Activated CD4-positive, alpha-beta T cell treated with anti-CD3 and anti-CD28 coated beads, Interleukin-2, amount 10 ng/mL, durations not matched to agents 7 days and 5 days (primary cell): ENCODE data around the gene SLC49A4. TPM values are rescaled to one million over a fixed set of nuclear protein-coding genes. Genes with fewer than 3 reads are reported as not detected.
A peak's percentile ranks its signal among the peaks of the same experiment; 100 is the strongest.

Experiments
- CTCF ChIA-PET: fragments of 350-600 bp; sonication (Branson Sonifier 250); formaldehyde crosslinking; loops from one replicate; lab custom pipeline; 2021; ENCODE audit warnings: antibody characterized with exemption; lab: Charles Lee
- POLR2A ChIA-PET: fragments of 350-600 bp; sonication (Branson Sonifier 250); formaldehyde crosslinking; loops from one replicate; lab custom pipeline; 2021; ENCODE audit warnings: antibody characterized with exemption; lab: Charles Lee
- DNase-seq: peaks from one replicate; pipeline ENCODE4 v3.0.0-alpha.2; 2020
- H3K27ac Mint-ChIP-seq: one replicate; pipeline ENCODE4 v1.8.0; 2021; ENCODE audit warnings: mild to moderate bottlenecking, moderate library complexity, mixed read lengths
- H3K27me3 Mint-ChIP-seq: one replicate; pipeline ENCODE4 v1.8.0; 2021; ENCODE audit warnings: mixed read lengths
- H3K36me3 Mint-ChIP-seq: one replicate; pipeline ENCODE4 v1.8.0; 2021; ENCODE audit warnings: low read depth, mixed read lengths
- H3K4me1 Mint-ChIP-seq: one replicate; pipeline ENCODE4 v1.8.0; 2021; ENCODE audit warnings: mixed read lengths
- H3K4me3 Mint-ChIP-seq: one replicate; pipeline ENCODE4 v1.8.0; 2021; ENCODE audit warnings: mild to moderate bottlenecking, moderate library complexity, mixed read lengths
- H3K9me3 Mint-ChIP-seq: one replicate; pipeline ENCODE4 v1.8.0; 2021; ENCODE audit warnings: mixed read lengths
- total RNA-seq, 2 experiments: library from RNA; stranded (reverse); gene quantifications; one replicate each; pipeline ENCODE4 v1.2.3, GENCODE V29; 2021

The SLC49A4 gene
- total RNA-seq, 2 experiments from 2014 or later, result 3.0 to 3.3 TPM

DNA sequence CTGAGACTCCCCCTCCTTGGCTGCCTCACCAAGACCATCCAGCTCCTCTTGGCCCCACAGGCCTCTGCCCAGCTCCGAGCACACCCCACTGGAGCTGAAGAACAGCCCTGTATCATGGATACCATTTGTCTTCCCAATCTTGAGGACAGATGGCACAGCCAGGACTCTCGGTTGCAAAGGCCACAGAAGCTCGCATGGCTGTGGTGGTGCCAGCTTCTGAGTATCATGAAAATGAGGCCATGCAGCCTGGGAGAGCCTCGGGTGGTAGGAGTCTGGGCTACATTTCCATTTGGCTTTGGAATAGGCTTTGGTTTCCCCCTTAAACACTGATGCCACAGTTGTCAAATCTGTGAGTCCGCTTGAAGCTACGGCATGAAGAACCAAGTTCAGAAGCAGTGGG, 126.1 kb downstream of the SLC49A4 start:
- Mint-ChIP-seq H3K9me3 (no peaks in the 10 kb centered on the region), H3K27me3 (peaks cover 38% of the 10 kb centered on the region), H3K4me3 (no peak overlapping the region), H3K27ac (no peak overlapping the region), H3K36me3 (no peaks in the 10 kb centered on the region), H3K4me1 (peaks cover 4% of the 10 kb centered on the region)
- no peak for DNase-seq
- POLR2A ChIA-PET, result no interaction called here
- CTCF ChIA-PET, result interaction anchor here (0.9 kb wide), 1 partner anchor 16 kb away, joined by 3 read pairs; no protein-coding TSS in a partner anchor

DNA sequence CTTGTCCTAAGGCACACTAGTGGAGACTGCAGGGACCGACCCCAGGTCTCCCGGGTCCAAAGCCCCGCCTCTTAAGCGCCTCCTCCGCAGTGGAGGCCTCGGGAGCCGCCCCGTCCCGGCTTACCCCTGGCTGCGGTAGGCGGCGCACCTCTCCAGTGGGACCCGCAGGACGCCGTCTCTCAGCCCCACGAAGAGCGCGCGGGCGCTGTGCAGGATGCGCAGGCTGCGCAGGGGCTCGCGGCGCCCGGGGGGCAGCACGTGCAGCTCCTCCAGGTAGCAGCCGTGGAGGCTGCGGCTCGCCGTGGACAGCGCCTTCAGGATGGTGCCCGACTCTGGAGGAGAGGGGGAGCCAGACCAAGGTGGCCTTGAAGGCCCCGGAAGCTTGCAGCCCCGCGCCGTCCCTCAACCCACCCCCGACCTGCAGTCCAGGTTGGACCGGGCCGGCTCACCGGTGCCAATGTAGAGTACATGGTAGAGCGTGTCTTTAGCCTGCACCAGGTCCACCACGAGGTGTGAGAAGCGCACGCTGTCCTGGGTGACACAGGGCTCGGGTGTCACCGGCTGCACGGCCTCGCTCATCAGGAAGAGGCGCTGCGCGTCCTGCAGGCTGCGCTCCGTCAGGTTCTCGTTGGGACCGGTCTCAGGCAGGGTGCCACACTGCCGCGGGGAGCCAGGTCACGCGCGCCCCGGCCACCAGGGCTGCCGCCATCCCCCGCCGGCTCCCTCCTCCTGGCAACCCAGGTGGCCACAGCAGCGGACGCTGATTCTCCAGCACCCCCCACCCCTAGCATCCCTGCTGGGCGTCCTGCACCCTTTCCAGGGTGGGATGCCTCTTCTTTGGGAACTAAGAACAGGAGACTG, 127.2 kb downstream of the SLC49A4 start:
- ChIA-PET CTCF (interaction anchor here (0.6 to 1.4 kb wide), 2 partner anchors 13 to 21 kb away, joined by 3 to 5 read pairs; no protein-coding TSS in a partner anchor), POLR2A (no interaction called here)
- H3K4me3 Mint-ChIP-seq, result no peak overlapping the region
- H3K9me3 Mint-ChIP-seq, result no peaks in the 10 kb centered on the region
- H3K27ac Mint-ChIP-seq, result no peak overlapping the region
- H3K36me3 Mint-ChIP-seq, result no peaks in the 10 kb centered on the region
- H3K27me3 Mint-ChIP-seq, result peaks cover 32% of the 10 kb centered on the region
- DNase-seq, result peak; percentile 32
- H3K4me1 Mint-ChIP-seq, result no peaks in the 10 kb centered on the region

DNA sequence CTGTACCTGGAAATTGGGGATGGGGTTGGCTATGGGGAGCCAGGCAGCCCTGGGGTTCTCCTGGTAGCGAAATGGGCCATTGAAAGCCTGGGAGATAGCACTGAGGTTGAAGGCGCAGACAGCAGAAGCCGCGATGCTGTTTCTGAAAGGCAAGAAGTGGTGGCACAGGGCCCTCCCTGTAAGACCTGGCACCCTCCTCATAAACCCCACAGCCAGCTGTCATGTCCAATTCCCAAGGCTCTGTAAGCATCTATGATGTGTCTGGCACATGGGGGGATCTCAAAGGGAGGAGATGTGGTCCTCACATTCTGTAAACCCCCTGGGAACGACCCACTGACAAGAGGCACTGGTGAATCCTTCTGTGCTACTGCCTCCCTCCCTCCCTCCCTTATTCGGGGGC, 128.7 kb downstream of the SLC49A4 start:
- CTCF ChIA-PET, result interaction anchor here (1.0 to 1.4 kb wide), 3 partner anchors 11 to 19 kb away, joined by 3 to 5 read pairs (median 3); no protein-coding TSS in a partner anchor
- peaks cover 28% of the 10 kb centered on the region for H3K27me3 Mint-ChIP-seq
- no peak for DNase-seq
- H3K27ac Mint-ChIP-seq, result no peak overlapping the region
- POLR2A ChIA-PET, result no interaction called here
- no peak overlapping the region for H3K4me3 Mint-ChIP-seq
- no peaks in the 10 kb centered on the region for H3K36me3 Mint-ChIP-seq
- no peaks in the 10 kb centered on the region for H3K4me1 Mint-ChIP-seq
- H3K9me3 Mint-ChIP-seq, result no peaks in the 10 kb centered on the region

DNA sequence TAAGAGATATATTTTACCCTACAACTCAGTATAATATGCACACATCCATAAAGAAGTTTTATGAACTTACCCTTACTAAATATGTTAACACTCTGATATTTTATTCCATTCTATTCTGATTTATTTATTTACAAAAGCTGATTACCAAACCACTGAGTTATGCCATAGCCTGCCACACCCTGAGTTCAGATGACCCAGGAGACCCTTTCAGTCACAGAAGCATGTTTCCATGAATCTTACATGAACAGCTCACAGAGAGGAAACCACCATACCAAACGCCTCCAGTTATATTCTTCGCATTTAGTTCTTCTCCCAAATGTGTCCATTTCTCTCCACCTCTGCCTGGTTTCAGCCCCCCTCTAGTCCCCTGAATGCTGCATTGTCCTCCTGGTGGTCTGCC, 129.2 kb downstream of the SLC49A4 start:
- H3K27me3 Mint-ChIP-seq, result peaks cover 28% of the 10 kb centered on the region
- no peak overlapping the region for H3K4me3 Mint-ChIP-seq
- H3K36me3 Mint-ChIP-seq, result no peaks in the 10 kb centered on the region
- H3K4me1 Mint-ChIP-seq, result no peaks in the 10 kb centered on the region
- ChIA-PET POLR2A (no interaction called here), CTCF (interaction anchor here (1.3 kb wide), 1 partner anchor 18 kb away, joined by 3 read pairs; no protein-coding TSS in a partner anchor)
- no peaks in the 10 kb centered on the region for H3K9me3 Mint-ChIP-seq
- no peak overlapping the region for H3K27ac Mint-ChIP-seq
- no peak for DNase-seq

DNA sequence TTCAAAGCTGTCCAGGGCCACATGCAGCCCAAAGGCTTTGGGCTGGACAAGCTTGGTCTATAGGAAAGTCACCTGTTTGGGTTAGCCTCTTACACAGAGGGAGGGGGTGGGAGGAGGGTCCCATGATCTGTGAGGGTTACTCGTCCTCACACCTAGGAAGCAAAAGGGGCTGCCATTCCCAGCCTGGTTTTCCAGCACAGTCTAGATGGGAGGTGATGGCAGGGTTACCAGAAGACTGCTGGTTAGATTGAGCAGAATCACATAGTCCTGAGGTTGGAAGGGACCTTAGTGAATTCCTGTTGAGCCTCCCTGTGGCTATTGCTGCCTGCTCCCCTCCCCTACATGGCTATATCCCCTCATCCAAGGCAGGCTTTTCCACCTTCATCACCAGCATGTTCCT, 130.9 kb downstream of the SLC49A4 start:
- ChIA-PET POLR2A (no interaction called here), CTCF (interaction anchor here (0.6 kb wide), 1 partner anchor 1094 kb away, joined by 6 read pairs; no protein-coding TSS in a partner anchor)
- DNase-seq, result no peak
- H3K36me3 Mint-ChIP-seq, result no peaks in the 10 kb centered on the region
- no peaks in the 10 kb centered on the region for H3K9me3 Mint-ChIP-seq
- no peaks in the 10 kb centered on the region for H3K4me1 Mint-ChIP-seq
- H3K27ac Mint-ChIP-seq, result no peak overlapping the region
- H3K4me3 Mint-ChIP-seq, result no peak overlapping the region
- peaks cover 18% of the 10 kb centered on the region for H3K27me3 Mint-ChIP-seq

DNA sequence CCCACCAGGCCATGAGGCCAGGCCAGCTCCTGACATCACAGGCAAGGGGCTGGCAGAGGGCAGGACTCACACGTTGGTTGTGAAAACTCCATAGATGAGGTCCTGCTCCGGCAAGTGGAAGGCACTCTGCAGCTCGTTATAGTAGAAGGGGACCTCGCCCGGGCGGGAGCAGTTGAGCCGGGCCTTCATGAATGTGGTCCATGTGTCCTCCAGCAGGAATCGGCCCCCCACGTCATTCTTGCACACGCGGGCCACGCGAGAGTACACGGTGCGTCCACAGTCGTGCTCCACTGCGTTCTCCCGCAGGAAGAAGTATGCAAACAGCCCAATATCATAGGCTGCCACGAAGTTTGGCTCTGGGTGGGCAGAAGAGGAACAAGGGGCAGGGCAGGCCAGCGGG, 131.5 kb downstream of the SLC49A4 start:
- no peaks in the 10 kb centered on the region for H3K9me3 Mint-ChIP-seq
- CTCF ChIA-PET, result interaction anchor here (0.6 kb wide), 1 partner anchor 1094 kb away, joined by 6 read pairs; no protein-coding TSS in a partner anchor
- POLR2A ChIA-PET, result no interaction called here
- H3K27me3 Mint-ChIP-seq, result peaks cover 14% of the 10 kb centered on the region
- no peaks in the 10 kb centered on the region for H3K36me3 Mint-ChIP-seq
- H3K4me3 Mint-ChIP-seq, result no peak overlapping the region
- H3K4me1 Mint-ChIP-seq, result no peaks in the 10 kb centered on the region
- no peak overlapping the region for H3K27ac Mint-ChIP-seq
- DNase-seq, result no peak

DNA sequence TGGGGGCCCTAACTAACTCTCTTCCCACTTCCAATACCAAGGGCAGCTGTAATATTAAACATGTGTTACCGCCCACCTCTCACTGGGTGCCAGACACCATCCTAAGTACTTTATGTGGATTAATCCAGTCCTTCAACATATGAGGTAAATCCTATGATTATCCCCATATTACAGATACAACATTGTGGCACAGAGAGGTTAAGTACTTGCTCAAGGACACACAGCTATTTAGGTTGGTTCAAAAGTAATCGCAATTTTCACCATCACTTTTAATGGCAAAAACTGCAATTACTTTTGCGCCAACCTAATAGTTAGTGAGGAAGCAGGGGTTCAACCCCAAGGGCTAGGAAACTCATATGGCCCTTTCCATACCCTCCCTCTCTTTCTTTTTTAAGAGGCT, 131.9 kb downstream of the SLC49A4 start:
- Mint-ChIP-seq H3K4me1 (no peaks in the 10 kb centered on the region), H3K27ac (no peak overlapping the region), H3K9me3 (no peaks in the 10 kb centered on the region), H3K36me3 (no peaks in the 10 kb centered on the region), H3K4me3 (no peak overlapping the region), H3K27me3 (peaks cover 11% of the 10 kb centered on the region)
- ChIA-PET CTCF (no interaction called here), POLR2A (no interaction called here)
- no peak for DNase-seq

DNA sequence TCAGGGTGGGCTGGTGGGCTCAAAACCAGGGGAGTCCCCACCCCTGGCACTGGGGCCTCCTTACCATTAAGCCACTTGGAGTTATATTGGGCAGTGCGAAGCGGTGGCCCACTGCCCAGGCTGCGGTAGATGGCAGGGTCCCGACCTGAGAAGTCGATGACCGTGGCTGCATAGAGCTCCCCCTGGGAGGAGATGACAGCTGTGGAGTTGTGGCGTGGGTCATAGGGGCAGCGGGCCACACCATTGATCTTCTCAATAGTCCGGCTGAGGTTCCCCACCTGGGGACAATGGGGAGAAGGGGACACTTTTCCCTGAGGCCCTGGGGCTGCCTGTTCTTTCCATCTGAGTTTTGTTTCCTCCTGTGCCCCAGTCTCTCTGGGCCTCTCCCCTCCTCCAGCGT, 132.9 kb downstream of the SLC49A4 start:
- ChIA-PET CTCF (no interaction called here), POLR2A (no interaction called here)
- H3K9me3 Mint-ChIP-seq, result no peaks in the 10 kb centered on the region
- H3K4me3 Mint-ChIP-seq, result no peak overlapping the region
- DNase-seq, result no peak
- no peaks in the 10 kb centered on the region for H3K36me3 Mint-ChIP-seq
- H3K27ac Mint-ChIP-seq, result no peak overlapping the region
- H3K27me3 Mint-ChIP-seq, result peaks cover 7% of the 10 kb centered on the region
- no peaks in the 10 kb centered on the region for H3K4me1 Mint-ChIP-seq

DNA sequence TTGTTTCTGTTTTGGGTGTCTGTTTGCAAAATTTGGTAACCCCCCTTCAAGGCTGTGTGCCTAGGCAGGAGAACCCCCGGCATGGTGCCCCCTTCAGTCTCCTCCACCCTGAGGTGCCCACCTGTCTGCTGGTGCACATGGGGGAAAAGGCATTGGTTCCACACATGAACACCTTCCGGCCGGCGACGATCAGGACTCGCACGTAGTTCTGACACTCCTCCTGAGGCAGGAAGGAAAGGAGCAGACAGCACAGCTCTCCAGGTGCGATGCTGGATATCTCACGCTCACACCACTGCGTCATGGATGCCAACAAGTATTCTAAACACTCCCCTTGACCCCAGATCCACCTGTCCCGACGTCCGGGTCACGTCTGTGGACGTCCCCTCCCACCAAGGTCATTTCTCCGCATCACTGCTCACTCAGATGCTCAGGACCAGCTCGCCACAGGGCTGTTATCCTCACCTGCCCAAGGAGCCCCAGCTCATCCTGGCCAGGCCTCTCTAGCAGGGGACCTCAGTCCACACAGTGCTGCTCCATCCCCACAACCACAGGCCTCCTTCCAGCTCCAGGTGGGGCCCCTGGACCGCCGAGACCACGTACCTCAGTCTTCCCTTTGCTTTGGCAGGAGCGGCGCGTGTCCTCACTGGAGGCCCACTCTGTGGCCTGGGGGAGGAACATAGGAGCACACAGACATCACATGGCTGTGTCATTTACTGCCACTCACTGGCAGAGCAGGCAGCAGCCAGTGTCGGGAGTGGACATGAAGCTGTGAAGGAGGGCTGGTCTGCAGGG, 133.7 kb downstream of the SLC49A4 start:
- Mint-ChIP-seq H3K36me3 (no peaks in the 10 kb centered on the region), H3K27ac (no peak overlapping the region), H3K27me3 (peaks cover 13% of the 10 kb centered on the region), H3K9me3 (no peaks in the 10 kb centered on the region), H3K4me3 (no peak overlapping the region), H3K4me1 (no peaks in the 10 kb centered on the region)
- ChIA-PET POLR2A (interaction anchor here (0.6 kb wide), 1 partner anchor 12 kb away, joined by 4 read pairs; no protein-coding TSS in a partner anchor), CTCF (interaction anchor here (0.9 to 1.5 kb wide), 3 partner anchors 70 to 295 kb away, joined by 3 to 4 read pairs (median 3); no protein-coding TSS in a partner anchor)
- no peak for DNase-seq

DNA sequence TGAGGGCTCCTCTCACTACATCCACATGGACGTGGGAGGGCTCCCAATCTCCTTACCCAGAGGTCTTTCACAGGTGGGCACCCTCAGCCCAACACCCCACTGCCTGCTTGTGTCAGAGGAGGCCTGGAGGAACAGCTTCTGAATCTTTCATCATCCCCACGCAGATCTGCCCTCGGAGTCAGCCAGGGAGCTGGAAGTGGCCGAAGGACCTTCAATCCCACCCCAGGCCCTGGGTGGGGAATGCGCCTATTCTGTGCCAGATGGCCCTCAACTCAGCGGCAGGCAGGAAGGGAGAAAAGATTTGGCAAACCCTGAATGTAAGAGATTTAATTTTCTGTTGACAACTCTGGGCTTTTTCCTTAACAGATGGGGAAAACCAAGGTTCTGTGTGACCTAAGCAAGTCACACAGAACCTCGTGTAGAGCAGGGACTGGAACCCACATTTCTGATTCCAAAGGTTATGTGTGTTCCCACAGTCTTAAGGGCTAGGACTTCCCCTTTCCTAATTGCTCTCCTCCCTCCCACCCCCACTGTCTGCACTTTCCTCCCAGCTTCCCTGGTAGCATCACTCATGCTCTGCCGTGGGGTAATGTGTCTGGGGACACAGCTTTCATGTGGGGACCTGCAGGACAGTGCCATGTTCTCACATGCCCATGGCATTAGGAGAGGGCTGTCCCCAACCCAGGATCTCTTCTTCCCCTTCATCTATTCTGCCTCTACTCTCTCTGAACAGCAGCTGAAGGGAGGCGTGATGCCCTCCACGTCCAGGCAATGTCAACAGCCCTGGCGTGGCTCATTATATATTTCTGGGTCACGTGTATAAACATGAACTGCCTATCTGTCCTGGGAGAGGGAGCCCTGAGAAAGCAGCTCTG, 134.6 kb downstream of the SLC49A4 start:
- no peaks in the 10 kb centered on the region for H3K4me1 Mint-ChIP-seq
- POLR2A ChIA-PET, result interaction anchor here (0.6 kb wide), 1 partner anchor 13 kb away, joined by 4 read pairs; no protein-coding TSS in a partner anchor
- H3K27ac Mint-ChIP-seq, result no peak overlapping the region
- no peaks in the 10 kb centered on the region for H3K36me3 Mint-ChIP-seq
- H3K9me3 Mint-ChIP-seq, result no peaks in the 10 kb centered on the region
- no peak for DNase-seq
- no peak overlapping the region for H3K4me3 Mint-ChIP-seq
- peaks cover 15% of the 10 kb centered on the region for H3K27me3 Mint-ChIP-seq
- CTCF ChIA-PET, result interaction anchor here (0.9 to 1.5 kb wide), 3 partner anchors 69 to 294 kb away, joined by 3 to 4 read pairs (median 3); no protein-coding TSS in a partner anchor

DNA sequence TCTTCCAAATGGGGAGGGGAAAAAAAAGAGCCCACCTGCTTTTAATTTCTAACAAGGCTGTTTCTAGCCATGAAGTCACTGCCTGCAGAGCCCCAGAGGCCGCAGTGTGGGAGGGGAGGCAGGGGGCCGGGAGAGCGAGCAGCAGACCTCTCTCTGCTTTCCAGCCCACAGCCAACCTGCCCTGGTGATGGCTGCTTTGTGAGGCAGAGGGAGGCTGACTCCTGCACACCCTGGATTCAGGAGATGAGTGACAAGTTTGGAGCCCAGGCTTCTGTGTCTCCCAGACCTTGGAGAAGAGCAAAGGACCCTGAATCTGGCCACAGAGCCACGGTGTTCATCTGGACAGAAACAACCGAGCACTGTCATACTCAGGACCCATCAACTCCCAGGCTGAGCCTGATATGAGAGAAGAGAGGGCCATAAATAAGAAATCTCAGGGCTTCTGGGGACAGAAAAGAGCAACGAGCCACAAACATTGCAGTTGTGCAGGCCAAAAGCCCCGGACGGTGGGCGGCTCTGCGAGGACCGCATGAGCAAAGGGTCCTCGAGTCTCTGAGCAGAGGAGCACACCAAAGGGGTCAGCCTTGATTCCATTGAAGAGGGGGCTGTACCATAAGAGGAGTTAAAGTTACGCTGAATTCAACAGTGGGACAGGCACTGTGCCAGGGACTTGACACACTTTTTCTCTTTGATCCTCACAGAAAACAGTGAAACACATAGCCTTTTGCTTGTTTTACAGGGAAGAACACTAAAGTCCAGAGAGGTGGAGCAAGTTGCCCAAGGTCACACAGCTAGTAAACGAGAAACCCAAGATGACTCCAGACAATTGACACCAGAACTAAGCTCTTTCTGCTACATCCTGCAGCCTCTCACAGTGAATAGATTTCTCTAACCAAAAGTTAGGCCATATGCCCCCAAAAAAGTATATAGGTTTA, 135.5 kb downstream of the SLC49A4 start:
- DNase-seq, result no peak
- Mint-ChIP-seq H3K27ac (no peak overlapping the region), H3K9me3 (no peaks in the 10 kb centered on the region), H3K4me1 (no peaks in the 10 kb centered on the region), H3K27me3 (peaks cover 15% of the 10 kb centered on the region), H3K4me3 (no peak overlapping the region), H3K36me3 (no peaks in the 10 kb centered on the region)
- POLR2A ChIA-PET, result no interaction called here
- CTCF ChIA-PET, result interaction anchor here (1.0 kb wide), 1 partner anchor 68 kb away, joined by 3 read pairs; no protein-coding TSS in a partner anchor
